ENCODE results near the gene UACA.
"Not testable (repeated sequence)": the region's sequence is repeated elsewhere in the genome, so short reads cannot be mapped to it uniquely, and the experiment has no call there.

The UACA gene

DNA sequence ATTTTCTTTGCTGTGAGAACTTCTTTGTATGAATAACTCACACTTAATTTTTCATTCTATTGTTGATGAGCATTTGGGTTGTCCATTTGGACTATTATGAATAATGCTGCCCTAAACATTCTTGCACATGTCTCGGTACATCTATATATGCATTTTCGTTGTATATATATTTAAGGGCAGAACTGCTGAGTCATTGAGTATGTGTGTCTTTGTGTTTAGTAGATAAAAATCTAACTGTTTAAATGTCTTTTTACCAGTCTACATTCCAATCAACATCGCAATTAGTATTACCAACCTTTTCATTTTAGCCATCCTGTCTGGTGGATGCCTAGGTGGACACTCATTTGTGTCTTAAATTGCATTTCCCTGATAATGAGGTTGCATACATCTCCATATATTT is 144.4 kb downstream of the UACA start:
- DNase-seq = no peak

DNA sequence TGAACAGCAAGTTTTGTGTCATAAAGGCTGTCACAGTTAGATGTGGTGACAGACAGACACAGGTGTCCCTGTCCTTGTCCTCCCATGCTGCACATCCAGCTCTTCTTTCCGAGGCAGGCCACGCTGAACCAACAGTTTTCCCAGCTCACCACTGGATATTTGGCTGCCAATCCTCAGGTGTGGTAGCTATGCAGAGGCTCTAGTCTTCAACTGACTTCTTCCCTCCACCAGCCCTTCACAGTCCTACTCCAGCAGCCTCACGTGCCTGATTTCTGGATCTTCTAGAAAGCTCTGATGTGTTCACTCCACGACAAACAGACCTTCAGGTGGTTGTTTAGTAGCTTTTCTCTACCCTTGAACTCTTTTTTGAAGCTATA is 145.5 kb downstream of the UACA start:
- DNase-seq = no peak

DNA sequence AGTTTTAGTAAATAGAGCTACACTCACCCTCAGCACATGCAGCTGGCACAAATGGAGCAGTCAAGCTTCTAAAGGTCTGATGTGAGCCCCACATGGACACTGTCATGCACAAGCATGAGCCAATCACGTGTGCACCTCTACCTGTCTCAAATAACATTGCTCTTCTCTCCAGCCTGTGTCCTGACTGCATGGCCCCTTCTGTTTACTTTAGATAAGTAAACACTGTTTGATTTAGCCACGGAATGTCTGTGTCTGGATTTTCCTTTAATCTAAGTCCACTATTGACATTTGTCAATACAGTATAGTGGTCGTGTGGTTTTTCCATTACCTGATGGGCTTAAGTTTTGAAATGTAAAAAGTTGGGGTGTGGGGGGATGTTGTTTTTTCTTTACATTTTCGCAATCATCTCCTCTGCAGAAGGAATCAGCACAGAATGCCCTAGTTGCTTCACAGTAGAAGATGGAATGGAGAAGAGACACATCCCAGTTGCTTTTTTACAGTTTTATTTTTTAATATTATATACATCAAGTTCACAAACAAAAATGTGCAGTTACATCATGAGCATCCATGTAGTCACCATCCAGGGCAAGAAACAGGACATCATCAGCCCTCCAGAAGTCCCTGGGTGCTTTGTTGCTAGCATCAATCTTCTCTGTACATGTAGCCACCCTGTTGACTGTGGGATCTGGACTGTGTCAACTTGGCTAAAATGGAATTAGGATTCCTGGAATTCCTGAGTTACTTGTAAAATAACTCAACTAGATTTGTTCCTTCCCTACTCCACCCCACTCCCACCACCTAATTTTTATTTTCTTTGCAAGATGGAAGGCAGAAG is 146.1 kb downstream of the UACA start:
- no peak for DNase-seq

GRCh38 chr15:70616311-70616756 is 147.0 kb downstream of the UACA start:
- DNase-seq = not testable (repeated sequence)

- no peak for DNase-seq
Observed at GRCh38 chr15:70615435-70616310, 147.7 kb downstream of the UACA start.

DNA sequence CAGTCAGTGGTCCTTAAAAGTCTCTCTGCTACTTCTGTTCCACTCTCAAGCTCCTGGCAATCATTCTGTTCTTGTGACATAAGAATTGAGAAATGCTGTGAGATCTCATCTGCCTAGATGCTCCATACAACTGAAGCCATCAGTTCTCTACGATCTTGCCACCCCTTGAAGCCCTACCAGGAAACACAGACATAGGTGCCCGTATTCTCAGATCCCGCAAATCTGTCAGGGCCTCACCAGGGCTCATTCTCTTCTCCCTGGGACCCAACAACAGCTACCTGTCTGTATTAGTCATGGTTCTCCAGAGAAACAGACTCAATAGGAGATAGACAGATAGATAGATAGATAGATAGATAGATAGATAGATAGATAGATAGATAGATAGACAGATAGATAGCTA is 149.1 kb downstream of the UACA start:
- no peak for DNase-seq

- DNase-seq = no peak
Observed at GRCh38 chr15:70613271-70613670, 150.1 kb downstream of the UACA start.

DNA sequence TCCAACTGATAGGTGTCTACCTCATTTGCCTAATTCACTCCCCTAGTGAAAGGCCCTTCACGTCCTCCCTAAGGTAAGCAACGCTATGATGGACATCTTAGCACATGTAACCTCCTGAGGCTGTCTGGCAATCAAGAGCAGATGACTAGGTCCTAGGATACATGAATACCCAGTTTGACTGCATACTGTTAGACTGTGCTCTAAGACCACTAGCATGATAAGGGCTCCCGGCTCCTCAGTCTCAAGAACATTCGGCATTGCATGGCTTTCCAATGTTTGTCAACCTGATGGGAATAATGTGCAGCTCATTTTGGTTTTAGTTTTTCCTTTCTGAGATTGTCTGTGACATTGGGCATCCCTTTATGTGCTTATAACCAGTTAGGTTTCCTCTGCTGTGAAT is 152.1 kb downstream of the UACA start:
- no peak for DNase-seq

GRCh38 chr15:70610541-70610940 is 152.8 kb downstream of the UACA start:
- DNase-seq = no peak

- no peak for DNase-seq
Observed at GRCh38 chr15:70609889-70610288, 153.5 kb downstream of the UACA start.

DNA sequence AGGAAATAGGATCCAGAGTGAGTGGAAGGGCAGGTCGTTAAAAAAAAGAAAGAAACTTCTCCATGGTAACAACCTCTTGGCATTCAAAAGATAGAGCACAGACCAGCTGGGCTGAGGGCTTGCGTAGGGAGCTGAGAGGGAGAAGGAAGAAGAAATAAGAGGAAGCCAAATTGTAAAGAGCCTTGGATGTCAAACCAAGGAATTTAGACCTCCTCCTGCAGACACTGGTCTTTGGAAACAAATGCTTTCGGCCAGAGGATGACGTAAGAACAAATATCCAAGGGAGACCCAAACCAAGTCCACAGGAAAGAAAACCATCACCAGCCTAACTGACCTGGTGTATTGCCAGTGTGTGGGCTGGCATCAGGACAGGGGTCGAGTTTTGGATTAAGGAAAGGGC is 155.2 kb downstream of the UACA start:
- DNase-seq = no peak

DNA sequence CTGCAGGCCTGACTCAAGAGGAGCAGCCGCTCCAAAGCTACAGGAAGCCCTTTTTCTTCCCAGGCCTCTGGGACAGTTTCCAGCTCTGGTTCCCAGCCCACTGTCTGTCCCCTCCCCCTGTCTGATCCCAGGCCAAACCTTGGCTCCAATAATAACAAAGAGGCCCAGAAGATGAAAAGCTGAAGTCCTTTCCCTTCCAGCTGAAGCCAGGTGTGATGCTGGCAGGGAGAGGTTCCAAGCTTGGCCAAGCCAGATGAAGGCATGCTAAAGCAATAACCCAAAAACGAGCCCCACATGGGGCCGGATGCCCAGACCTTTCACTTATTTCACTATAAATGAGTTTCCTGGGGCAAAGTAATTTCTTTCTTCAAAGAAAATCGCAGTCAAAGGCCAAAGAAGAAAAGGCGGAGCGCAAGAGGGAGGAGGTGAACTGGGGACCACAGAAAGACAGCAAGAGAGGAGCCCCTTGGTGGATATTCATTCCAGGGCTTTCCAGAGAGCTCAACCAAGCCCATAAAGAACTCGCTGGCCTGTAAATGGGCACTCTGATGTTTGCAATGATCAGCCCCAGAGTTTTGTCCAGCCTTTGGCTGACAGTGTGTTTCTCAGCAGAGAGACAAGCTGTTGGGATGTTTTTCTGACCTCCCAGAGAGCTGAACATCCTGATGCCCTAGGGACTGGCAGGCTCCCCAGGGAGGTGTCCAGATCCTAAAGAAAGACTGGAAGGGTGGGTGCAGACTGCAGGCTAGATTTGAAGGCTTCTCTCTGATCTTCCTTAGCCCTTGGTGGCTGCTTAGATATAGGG is 157.6 kb downstream of the UACA start:
- DNase-seq = no peak

DNA sequence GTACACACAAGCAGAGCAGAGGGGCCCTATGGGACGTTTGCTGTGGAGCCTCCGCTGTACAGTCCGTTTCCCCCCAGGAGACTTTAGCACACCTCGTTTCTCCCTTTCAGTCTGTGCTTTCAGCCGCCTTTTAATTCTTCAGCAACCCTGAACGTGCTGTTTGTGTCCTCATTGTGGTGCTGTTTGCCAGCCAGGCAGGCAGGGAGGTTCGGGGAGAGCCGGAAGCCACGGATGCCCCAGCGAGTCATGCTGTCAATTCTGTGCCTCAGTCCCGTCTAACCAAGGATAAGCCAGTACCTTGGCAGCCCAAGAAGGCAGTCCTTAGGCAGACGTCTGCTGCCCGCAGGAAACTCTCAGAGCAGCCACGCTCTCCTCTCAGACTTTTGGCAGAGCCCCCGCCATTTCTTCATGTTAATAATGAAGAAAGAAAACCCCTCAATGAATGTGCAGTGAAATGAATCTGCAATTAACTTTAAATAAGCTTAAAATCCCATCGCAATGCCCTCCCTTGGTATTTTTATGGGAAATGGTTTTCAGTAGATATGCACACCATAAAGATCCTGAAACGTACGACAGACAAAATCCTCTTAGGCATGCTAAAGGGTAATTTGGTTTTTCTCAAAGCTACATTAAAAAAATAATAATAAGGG is 158.6 kb downstream of the UACA start:
- no peak for DNase-seq
